CD14-positive monocyte (primary cell): ENCODE data around the gene RIT2. TPM values are rescaled to one million over a fixed set of nuclear protein-coding genes. Genes with fewer than 3 reads are reported as not detected.

Experiments
- DNase-seq, 3 donors: peaks; one replicate each; pipeline ENCODE4 v3.0.0-alpha.2; 2011 to 2022
- H2AFZ ChIP-seq: 2 replicates; pipeline ENCODE4 v1.6.0; 2012; ENCODE audit warnings: mild to moderate bottlenecking, low read depth, low read length, inconsistent platforms; ENCODE audit not compliant: insufficient read depth, poor library complexity, severe bottlenecking
- H3K27ac ChIP-seq, 2 donors: 1 replicate in 1 of 2; 2 replicates in 1 of 2; pipeline ENCODE4 v1.5.1; 2012 to 2013; ENCODE audit warnings: low read length in 2 of 2, control low read depth in 1 of 2, inconsistent platforms in 1 of 2, low read depth in 1 of 2, mild to moderate bottlenecking in 1 of 2
- H3K27me3 ChIP-seq, 2 donors: one replicate each; pipeline versions ENCODE4 v1.6.0 to v1.6.1; 2011 to 2013; ENCODE audit warnings: low read length in 2 of 2; ENCODE audit not compliant: control insufficient read depth in 2 of 2, insufficient read depth in 2 of 2
- H3K36me3 ChIP-seq, 2 donors: replicated peaks in 1 of 2; 1 replicate in 1 of 2; 2 replicates in 1 of 2; pipeline versions ENCODE4 v1.5.1 to v1.6.1; 2012 to 2013; ENCODE audit warnings: low read length in 2 of 2, control low read depth in 1 of 2, inconsistent platforms in 1 of 2, mild to moderate bottlenecking in 1 of 2; ENCODE audit not compliant: insufficient read depth in 2 of 2, control insufficient read depth in 1 of 2
- H3K4me1 ChIP-seq, 2 donors: 1 replicate in 1 of 2; 2 replicates in 1 of 2; pipeline versions ENCODE4 v1.5.1 to v1.6.1; 2012 to 2013; ENCODE audit warnings: low read length in 2 of 2, control low read depth in 1 of 2, inconsistent platforms in 1 of 2, mild to moderate bottlenecking in 1 of 2, moderate library complexity in 1 of 2; ENCODE audit not compliant: insufficient read depth in 2 of 2, control insufficient read depth in 1 of 2
- H3K4me2 ChIP-seq: replicated peaks from 2 replicates; pipeline ENCODE3; 2012; ENCODE audit warnings: low read length, moderate library complexity, mild to moderate bottlenecking; ENCODE audit not compliant: poor library complexity, severe bottlenecking; ENCODE audit errors: extremely low read depth
- H3K4me3 ChIP-seq, 3 experiments: fragments of 200-600 bp in 1 of 3; sonication (generic) in 1 of 3; replicated peaks in 1 of 3; 1 replicate in 2 of 3; 2 replicates in 1 of 3; pipeline ENCODE4 v1.5.1; 2011 to 2013; ENCODE audit warnings: low read length in 3 of 3, mild to moderate bottlenecking in 3 of 3, control low read depth in 2 of 3, low read depth in 2 of 3, inconsistent platforms in 1 of 3, moderate library complexity in 1 of 3
- H3K79me2 ChIP-seq: 2 replicates; pipeline ENCODE4 v1.6.0; 2012; ENCODE audit warnings: mild to moderate bottlenecking, control low read depth, inconsistent platforms, low read length, moderate library complexity; ENCODE audit not compliant: insufficient read depth
- H3K9ac ChIP-seq: 2 replicates; pipeline ENCODE4 v1.6.0; 2017; ENCODE audit warnings: low read length, mild to moderate bottlenecking; ENCODE audit not compliant: insufficient read depth, poor library complexity, severe bottlenecking
- H3K9me3 ChIP-seq, 2 donors: replicated peaks in 1 of 2; 1 replicate in 1 of 2; 2 replicates in 1 of 2; pipeline versions ENCODE4 v1.5.1 to v1.6.1; 2012 to 2013; ENCODE audit warnings: low read length in 2 of 2, control low read depth in 1 of 2; ENCODE audit not compliant: control insufficient read depth in 1 of 2, insufficient read depth in 1 of 2
- H4K20me1 ChIP-seq: 2 replicates; pipeline ENCODE4 v1.6.0; 2012; ENCODE audit warnings: mild to moderate bottlenecking, low read length, control low read depth, moderate library complexity; ENCODE audit not compliant: insufficient read depth
- H3K27ac Mint-ChIP-seq, 7 donors: one replicate each; pipeline ENCODE4 v1.8.0; 2020; ENCODE audit warnings: mild to moderate bottlenecking in 7 of 7, mixed read lengths in 7 of 7, moderate library complexity in 6 of 7, inconsistent platforms in 2 of 7
- H3K27me3 Mint-ChIP-seq, 3 donors: one replicate each; pipeline ENCODE4 v1.8.0; 2021 to 2022; ENCODE audit warnings: low read depth in 3 of 3, mild to moderate bottlenecking in 3 of 3, mixed read lengths in 3 of 3, moderate library complexity in 3 of 3, inconsistent platforms in 1 of 3
- H3K36me3 Mint-ChIP-seq, 2 donors: one replicate each; pipeline ENCODE4 v1.8.0; 2020; ENCODE audit warnings: mixed read lengths in 2 of 2, inconsistent platforms in 1 of 2, mild to moderate bottlenecking in 1 of 2
- H3K4me1 Mint-ChIP-seq: one replicate; pipeline ENCODE4 v1.8.0; 2020; ENCODE audit warnings: mild to moderate bottlenecking, mixed read lengths
- H3K4me3 Mint-ChIP-seq, 2 donors: one replicate each; pipeline ENCODE4 v1.8.0; 2020; ENCODE audit warnings: mild to moderate bottlenecking in 2 of 2, mixed read lengths in 2 of 2, moderate library complexity in 1 of 2
- H3K9me3 Mint-ChIP-seq, 7 donors: one replicate each; pipeline ENCODE4 v1.8.0; 2020 to 2022; ENCODE audit warnings: mixed read lengths in 7 of 7, mild to moderate bottlenecking in 6 of 7, moderate library complexity in 6 of 7, inconsistent platforms in 2 of 7
- WGBS: methylation state at CpG from one replicate; pipeline ENCODE4 v1.1.5; 2013; ENCODE audit warnings: missing lambda C conversion rate; ENCODE audit not compliant: insufficient coverage; 5-methylcytosine and 5-hydroxymethylcytosine counted together
- intact Hi-C, 2 donors: fragments of 100-400 bp; cut with micrococcal nuclease; formaldehyde crosslinking; loops; one replicate each; pipeline versions ENCODE4 v1.15.0 to v1.15.1; 2023
- polyA plus RNA-seq, 3 donors: library from polyadenylated mRNA; depleted of rRNA in 1 of 3; unstranded in 2 of 3; stranded (reverse) in 1 of 3; fragments of 300-500 nt in 2 of 3; fragments of >200 nt in 1 of 3; fragmentation: Illumina TruSeq in 2 of 3; gene quantifications; 1 replicate in 2 of 3; 2 replicates in 1 of 3; pipeline ENCODE4 v1.2.3, GENCODE V29; 2012 to 2021
- TF ChIP-seq, protein P1 (sequence below): fragments of 200-600 bp; IDR thresholded peaks from one replicate; pipeline ENCODE4 v1.8.0; 2022; ENCODE audit warnings: antibody characterized with exemption, mild to moderate bottlenecking

Gene RIT2
- polyA plus RNA-seq, 3 donors, result not detected

DNA sequence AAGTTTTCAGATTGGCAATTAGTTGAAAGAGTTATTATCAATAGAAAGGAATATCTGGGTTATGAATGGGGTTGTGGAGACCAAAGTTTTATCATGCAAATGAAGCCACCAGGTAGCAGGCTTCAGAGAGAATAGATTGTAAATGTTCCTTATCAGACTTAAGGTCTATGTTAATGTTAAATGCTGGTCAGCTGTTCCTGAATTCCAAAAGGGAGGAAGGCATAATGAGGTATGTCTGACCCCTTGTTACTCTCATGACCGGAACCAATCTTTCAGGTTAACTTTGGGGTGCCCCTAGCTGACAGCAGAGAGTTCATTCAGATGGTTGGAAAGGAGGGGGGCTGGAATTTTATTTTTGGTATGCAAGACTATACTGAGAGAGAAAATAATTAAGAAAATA lies 47.9 kb downstream of the RIT2 start:
- no CpG with 5 or more reads among the region's 1 CpG for WGBS
- Mint-ChIP-seq H3K9me3 (peaks cover 0 to 2% (median 0%) of the 10 kb centered on the region in 7 donors), H3K27me3 (no peaks in the 10 kb centered on the region), H3K4me3 (no peak overlapping the region), H3K36me3 (no peaks in the 10 kb centered on the region), H3K4me1 (no peaks in the 10 kb centered on the region), H3K27ac (no peak overlapping the region)
- DNase-seq, result no peak
- intact Hi-C loops, result no loop called here
- Histone ChIP-seq H3K9me3 (no peaks in the 10 kb centered on the region), H3K27me3 (no peaks in the 10 kb centered on the region), H3K4me1 (no peaks in the 10 kb centered on the region), H3K9ac (no peak overlapping the region), H3K79me2 (no peaks in the 10 kb centered on the region), H3K4me2 (no peak overlapping the region), H3K4me3 (no peak overlapping the region), H2AFZ (no peak overlapping the region), H3K27ac (no peak overlapping the region), H3K36me3 (no peaks in the 10 kb centered on the region), H4K20me1 (no peaks in the 10 kb centered on the region)
- TF ChIP-seq, protein P1, sequence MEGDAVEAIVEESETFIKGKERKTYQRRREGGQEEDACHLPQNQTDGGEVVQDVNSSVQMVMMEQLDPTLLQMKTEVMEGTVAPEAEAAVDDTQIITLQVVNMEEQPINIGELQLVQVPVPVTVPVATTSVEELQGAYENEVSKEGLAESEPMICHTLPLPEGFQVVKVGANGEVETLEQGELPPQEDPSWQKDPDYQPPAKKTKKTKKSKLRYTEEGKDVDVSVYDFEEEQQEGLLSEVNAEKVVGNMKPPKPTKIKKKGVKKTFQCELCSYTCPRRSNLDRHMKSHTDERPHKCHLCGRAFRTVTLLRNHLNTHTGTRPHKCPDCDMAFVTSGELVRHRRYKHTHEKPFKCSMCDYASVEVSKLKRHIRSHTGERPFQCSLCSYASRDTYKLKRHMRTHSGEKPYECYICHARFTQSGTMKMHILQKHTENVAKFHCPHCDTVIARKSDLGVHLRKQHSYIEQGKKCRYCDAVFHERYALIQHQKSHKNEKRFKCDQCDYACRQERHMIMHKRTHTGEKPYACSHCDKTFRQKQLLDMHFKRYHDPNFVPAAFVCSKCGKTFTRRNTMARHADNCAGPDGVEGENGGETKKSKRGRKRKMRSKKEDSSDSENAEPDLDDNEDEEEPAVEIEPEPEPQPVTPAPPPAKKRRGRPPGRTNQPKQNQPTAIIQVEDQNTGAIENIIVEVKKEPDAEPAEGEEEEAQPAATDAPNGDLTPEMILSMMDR, result no peak

DNA sequence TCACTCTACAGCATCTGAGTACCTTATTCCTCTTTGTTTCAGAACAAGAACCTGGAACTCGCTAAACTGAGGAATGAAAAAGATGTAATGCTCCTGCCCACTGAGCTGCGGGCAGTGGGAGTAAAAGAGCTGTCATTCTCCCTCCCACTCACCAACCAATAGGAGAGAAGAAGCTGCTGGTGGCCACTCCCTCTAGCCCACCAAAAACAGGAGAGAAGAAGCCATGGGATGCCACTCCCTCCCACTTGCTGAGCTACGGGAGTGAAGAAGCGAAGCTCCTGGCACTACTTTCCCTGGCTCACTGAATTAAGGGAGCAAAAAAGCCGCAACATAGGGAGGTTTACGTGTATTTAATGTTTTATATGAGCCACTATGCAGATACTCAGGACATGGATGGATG lies 53.7 kb downstream of the RIT2 start:
- Histone ChIP-seq H3K27me3 (no peaks in the 10 kb centered on the region), H3K4me1 (no peaks in the 10 kb centered on the region), H3K4me3 (no peak overlapping the region), H3K9me3 (no peaks in the 10 kb centered on the region), H3K79me2 (no peaks in the 10 kb centered on the region), H3K36me3 (no peaks in the 10 kb centered on the region), H3K27ac (no peak overlapping the region), H3K4me2 (no peak overlapping the region), H2AFZ (no peak overlapping the region), H3K9ac (no peak overlapping the region), H4K20me1 (no peaks in the 10 kb centered on the region)
- Mint-ChIP-seq H3K4me3 (no peak overlapping the region), H3K27me3 (no peaks in the 10 kb centered on the region), H3K27ac (no peak overlapping the region), H3K36me3 (no peaks in the 10 kb centered on the region), H3K4me1 (no peaks in the 10 kb centered on the region), H3K9me3 (peaks cover 0 to 2% (median 0%) of the 10 kb centered on the region in 7 donors)
- WGBS, result 87% methylated on average over 3 of the region's 6 CpGs
- no peak for DNase-seq
- intact Hi-C loops, result no loop called here
- TF ChIP-seq, protein P1, result no peak
